Kidney (tissue), 14 donors: ENCODE results near the gene ZBTB7A. TPM values are rescaled to one million over a fixed set of nuclear protein-coding genes. Genes with fewer than 3 reads are reported as not detected.

Source experiments
- DNase-seq, 5 donors: peaks; one replicate each; pipeline ENCODE4 v3.0.0-alpha.2; 2013 to 2020
- FAIRE-seq: peaks from 2 replicates; lab custom pipeline; 2012; peaks lifted over from hg19 to GRCh38; lab: Jason Lieb, UNC
- H3K27ac ChIP-seq, 2 donors: one replicate each; pipeline ENCODE4 v1.7.0; 2013; ENCODE audit warnings: low read depth in 2 of 2, low read length in 2 of 2, inconsistent platforms in 1 of 2
- H3K27me3 ChIP-seq: one replicate; pipeline ENCODE4 v1.7.1; 2013; ENCODE audit warnings: low read length, inconsistent platforms; ENCODE audit not compliant: control insufficient read depth, insufficient read depth
- H3K36me3 ChIP-seq, 3 donors: one replicate each; pipeline versions ENCODE4 v1.7.0 to v1.7.1; 2013; ENCODE audit warnings: low read length in 3 of 3, control low read depth in 1 of 3, inconsistent platforms in 1 of 3; ENCODE audit not compliant: insufficient read depth in 3 of 3, control insufficient read depth in 2 of 3
- H3K4me1 ChIP-seq, 3 donors: one replicate each; pipeline versions ENCODE4 v1.7.0 to v1.7.1; 2013; ENCODE audit warnings: low read length in 3 of 3, inconsistent platforms in 1 of 3, low read depth in 1 of 3; ENCODE audit not compliant: control insufficient read depth in 2 of 3, insufficient read depth in 2 of 3
- H3K4me3 ChIP-seq, 3 donors: one replicate each; pipeline versions ENCODE4 v1.7.0 to v1.8.1; 2013; ENCODE audit warnings: low read length in 3 of 3, control low read depth in 1 of 3, inconsistent platforms in 1 of 3
- H3K9ac ChIP-seq, 3 donors: one replicate each; pipeline versions ENCODE4 v1.7.0 to v1.7.1; 2013; ENCODE audit warnings: low read length in 3 of 3, control low read depth in 1 of 3, inconsistent platforms in 1 of 3
- H3K9me3 ChIP-seq, 3 donors: one replicate each; pipeline versions ENCODE4 v1.7.0 to v1.7.1; 2013; ENCODE audit warnings: low read length in 3 of 3, control low read depth in 1 of 3, inconsistent platforms in 1 of 3; ENCODE audit not compliant: control insufficient read depth in 2 of 3, insufficient read depth in 1 of 3
- CTCF ChIP-seq: IDR thresholded peaks from 3 replicates; pipeline ENCODE4 v1.5.1; 2012; ENCODE audit warnings: mild to moderate bottlenecking, moderate library complexity, borderline replicate concordance; ENCODE audit not compliant: insufficient read depth; ENCODE audit errors: extremely low read depth
- intact Hi-C: fragments of 100-400 bp; cut with DNase I; formaldehyde crosslinking; loops from one replicate; pipeline ENCODE4 v1.11.1; 2022
- polyA plus RNA-seq: library from polyadenylated mRNA; stranded (reverse); fragments of 350-450 nt; fragmentation: Illumina TruSeq; extraction: RNeasy Lipid Tissue Mini Kit (QIAGEN cat#74804); gene quantifications from one replicate; pipeline ENCODE4 v1.2.3, GENCODE V29; 2014; ENCODE audit warnings: low read depth, low replicate concordance; ENCODE audit not compliant: insufficient read depth
- total RNA-seq: library from RNA; stranded (reverse); fragmentation: NEBNext Ultra II Directional; extraction: Animal tissue kit (Norgen Biotek cat#: 25700); gene quantifications from one replicate; pipeline ENCODE4 v1.2.1, GENCODE V29; 2021
- donor health status: control.
- donor health status: control.
- donor health status: control.
- donor health status: control.
- donor health status: control.
- donor health status: DM: yes; HTN: yes; CAD: no.
- donor health status: Normal renal cell carcinoma (clear cell type).

The ZBTB7A gene
- total and polyA plus RNA-seq, 2 donors from 2014 or later, result 8.9 to 53.2 TPM

GRCh38 chr19:4061683-4062418 is 4.8 kb downstream of the ZBTB7A start:
- TF ChIP-seq CTCF, result no peak
- Histone ChIP-seq H3K27me3 (no peaks in the 10 kb centered on the region), H3K27ac (peak overlapping the region; percentile 92 to 94), H3K4me1 (peaks cover 0 to 47% (median 22%) of the 10 kb centered on the region in 3 donors), H3K9me3 (no peaks in the 10 kb centered on the region), H3K36me3 (no peaks in the 10 kb centered on the region), H3K9ac (peak overlapping the region in 1 of 3 donors; percentile 75), H3K4me3 (peak overlapping the region in 1 of 3 donors; percentile 58)
- peak in 2 of 5 donors; percentile 70 to 92 for DNase-seq
- FAIRE-seq, result no peak
- intact Hi-C loops, result no loop called here

DNA sequence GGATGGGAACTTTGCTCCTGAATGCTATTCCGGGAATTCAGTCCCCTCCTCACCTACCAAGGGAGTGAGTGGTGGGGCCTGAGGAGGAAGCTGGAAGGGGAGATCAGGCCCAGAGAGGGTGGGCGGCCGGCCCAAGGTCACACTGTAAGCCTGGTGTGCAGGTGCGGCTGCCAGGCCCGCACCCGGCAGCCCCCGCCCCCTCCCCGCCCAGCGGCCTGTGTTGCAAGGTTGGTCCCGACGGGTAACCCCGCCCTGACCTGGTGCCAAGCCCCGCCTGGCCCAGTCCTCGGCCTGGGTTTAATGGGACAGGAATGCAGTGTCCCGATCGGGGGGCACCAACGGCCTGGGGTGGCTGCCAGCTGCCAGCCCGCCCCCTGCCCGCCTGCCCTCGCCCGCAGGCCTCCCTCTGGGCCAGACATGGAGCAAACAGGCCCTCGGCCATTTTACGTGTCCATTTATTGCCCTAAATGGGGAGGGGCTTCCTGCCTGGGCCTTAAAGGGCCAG is 5.5 kb downstream of the ZBTB7A start:
- H3K4me3 ChIP-seq, result peak overlapping the region in 2 of 3 donors; percentile 34 to 58
- TF ChIP-seq CTCF, result no peak
- intact Hi-C loops, result no loop called here
- H3K4me1 ChIP-seq, result peaks cover 0 to 47% (median 22%) of the 10 kb centered on the region in 3 donors
- H3K27me3 ChIP-seq, result no peaks in the 10 kb centered on the region
- H3K9ac ChIP-seq, result peak overlapping the region in 2 of 3 donors; percentile 75 to 85
- peak overlapping the region; percentile 92 to 94 for H3K27ac ChIP-seq
- peak in 2 of 5 donors; percentile 62 to 95 for DNase-seq
- no peak for FAIRE-seq
- H3K9me3 ChIP-seq, result no peaks in the 10 kb centered on the region
- H3K36me3 ChIP-seq, result no peaks in the 10 kb centered on the region

- Histone ChIP-seq H3K27me3 (no peaks in the 10 kb centered on the region), H3K4me1 (peaks cover 0 to 47% (median 22%) of the 10 kb centered on the region in 3 donors), H3K9ac (peak overlapping the region in 2 of 3 donors; percentile 75 to 85), H3K4me3 (peak overlapping the region in 2 of 3 donors; percentile 34 to 58), H3K9me3 (no peaks in the 10 kb centered on the region), H3K27ac (peak overlapping the region; percentile 92 to 94), H3K36me3 (no peaks in the 10 kb centered on the region)
- TF ChIP-seq CTCF, result no peak
- DNase-seq (peak in 1 of 5 donors; percentile 49), FAIRE-seq (no peak)
- intact Hi-C loops, result no loop called here
Observed at GRCh38 chr19:4060621-4061177, 6.0 kb downstream of the ZBTB7A start.
